ENCODE measurements around the gene AOX1. TPM values are rescaled to one million over a fixed set of nuclear protein-coding genes. Genes with fewer than 3 reads are reported as not detected.

AOX1 gene
- total and polyA plus RNA-seq, 9 of the 15 experiments (the other 6 are each of a cell fraction or from before 2014, with no cell fraction given): 0.10 to 0.55 (median 0.20) TPM; not detected in 6

- DNase-seq (ENCODE audit: extremely low read depth in 1 of 4, low spot score in 3 of 4): no peak
- ATAC-seq: no peak
- BruUV-seq (replicated peaks): no TSS peak
- Histone ChIP-seq H4K20me1 (replicated peaks; ENCODE audit: control insufficient read depth, insufficient read depth, low read length) (no peaks in the 10 kb centered on the region), H3K9ac (ENCODE audit: insufficient read depth in 1 of 2, low read depth in 2 of 2, low read length in 2 of 2) (no peak overlapping the region), H2AFZ (ENCODE audit: low read depth, low read length) (no peak overlapping the region), H3K4me3 (no peak overlapping the region), H3K79me2 (ENCODE audit: control insufficient read depth, insufficient read depth, low read length) (no peaks in the 10 kb centered on the region), H3K27me3 (ENCODE audit: control insufficient read depth in 2 of 2, insufficient read depth in 2 of 2, low read length in 2 of 2) (no peaks in the 10 kb centered on the region; a peak in 1 of 5 replicates), H3K9me3 (replicated peaks; ENCODE audit: control insufficient read depth, insufficient read depth, low read depth, low read length) (no peaks in the 10 kb centered on the region), H3K9me1 (ENCODE audit: control insufficient read depth, insufficient read depth, low read length) (no peaks in the 10 kb centered on the region), H3K4me2 (ENCODE audit: insufficient read depth, low read length) (no peak overlapping the region), H3K4me1 (replicated peaks in 1 of 2; ENCODE audit: control insufficient read depth in 2 of 2, insufficient read depth in 2 of 2, low read length in 2 of 2) (no peaks in the 10 kb centered on the region), H3K27ac (ENCODE audit: extremely low read depth, low read depth, low read length) (no peak overlapping the region), H3K36me3 (ENCODE audit: control insufficient read depth, insufficient read depth, low read length) (no peaks in the 10 kb centered on the region)
- ChIA-PET CTCF (ENCODE audit: low intra/inter-chr PET ratio) (no interaction called here), POLR2A (no interaction called here)
- intact Hi-C loops (cut with micrococcal nuclease): loop anchor here (10.0 kb wide), 1 partner anchor 612 kb away; no protein-coding TSS in a partner anchor
- no peak for FAIRE-seq
- TF ChIP-seq E2F3 (CRISPR knock-in tag; IDR thresholded peaks at IDR 0.05) (no peak), ZNF436 (CRISPR knock-in tag; IDR thresholded peaks at IDR 0.05) (no peak), DIDO1 (tag; IDR thresholded peaks at IDR 0.05; ENCODE audit: low read depth) (no peak), ARID4B (CRISPR knock-in tag; IDR thresholded peaks at IDR 0.05) (no peak)
- in situ Hi-C loops (cut with MboI): no loop called here
- WGBS (ENCODE audit: insufficient coverage, low coverage, missing lambda C conversion rate): 0% methylated on average over 4 of the region's 5 CpGs
These were observed 11.2 kb downstream of the AOX1 start for GRCh38 chr2:200596774-200597570.

Measured in K562 (cell line).